ENCODE data around the gene GIGYF2.
"Not testable (repeated sequence)": the region's sequence is repeated elsewhere in the genome, so short reads cannot be mapped to it uniquely, and the experiment has no call there.

Gene GIGYF2, protein sequence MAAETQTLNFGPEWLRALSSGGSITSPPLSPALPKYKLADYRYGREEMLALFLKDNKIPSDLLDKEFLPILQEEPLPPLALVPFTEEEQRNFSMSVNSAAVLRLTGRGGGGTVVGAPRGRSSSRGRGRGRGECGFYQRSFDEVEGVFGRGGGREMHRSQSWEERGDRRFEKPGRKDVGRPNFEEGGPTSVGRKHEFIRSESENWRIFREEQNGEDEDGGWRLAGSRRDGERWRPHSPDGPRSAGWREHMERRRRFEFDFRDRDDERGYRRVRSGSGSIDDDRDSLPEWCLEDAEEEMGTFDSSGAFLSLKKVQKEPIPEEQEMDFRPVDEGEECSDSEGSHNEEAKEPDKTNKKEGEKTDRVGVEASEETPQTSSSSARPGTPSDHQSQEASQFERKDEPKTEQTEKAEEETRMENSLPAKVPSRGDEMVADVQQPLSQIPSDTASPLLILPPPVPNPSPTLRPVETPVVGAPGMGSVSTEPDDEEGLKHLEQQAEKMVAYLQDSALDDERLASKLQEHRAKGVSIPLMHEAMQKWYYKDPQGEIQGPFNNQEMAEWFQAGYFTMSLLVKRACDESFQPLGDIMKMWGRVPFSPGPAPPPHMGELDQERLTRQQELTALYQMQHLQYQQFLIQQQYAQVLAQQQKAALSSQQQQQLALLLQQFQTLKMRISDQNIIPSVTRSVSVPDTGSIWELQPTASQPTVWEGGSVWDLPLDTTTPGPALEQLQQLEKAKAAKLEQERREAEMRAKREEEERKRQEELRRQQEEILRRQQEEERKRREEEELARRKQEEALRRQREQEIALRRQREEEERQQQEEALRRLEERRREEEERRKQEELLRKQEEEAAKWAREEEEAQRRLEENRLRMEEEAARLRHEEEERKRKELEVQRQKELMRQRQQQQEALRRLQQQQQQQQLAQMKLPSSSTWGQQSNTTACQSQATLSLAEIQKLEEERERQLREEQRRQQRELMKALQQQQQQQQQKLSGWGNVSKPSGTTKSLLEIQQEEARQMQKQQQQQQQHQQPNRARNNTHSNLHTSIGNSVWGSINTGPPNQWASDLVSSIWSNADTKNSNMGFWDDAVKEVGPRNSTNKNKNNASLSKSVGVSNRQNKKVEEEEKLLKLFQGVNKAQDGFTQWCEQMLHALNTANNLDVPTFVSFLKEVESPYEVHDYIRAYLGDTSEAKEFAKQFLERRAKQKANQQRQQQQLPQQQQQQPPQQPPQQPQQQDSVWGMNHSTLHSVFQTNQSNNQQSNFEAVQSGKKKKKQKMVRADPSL (N-terminal part only)

DNA sequence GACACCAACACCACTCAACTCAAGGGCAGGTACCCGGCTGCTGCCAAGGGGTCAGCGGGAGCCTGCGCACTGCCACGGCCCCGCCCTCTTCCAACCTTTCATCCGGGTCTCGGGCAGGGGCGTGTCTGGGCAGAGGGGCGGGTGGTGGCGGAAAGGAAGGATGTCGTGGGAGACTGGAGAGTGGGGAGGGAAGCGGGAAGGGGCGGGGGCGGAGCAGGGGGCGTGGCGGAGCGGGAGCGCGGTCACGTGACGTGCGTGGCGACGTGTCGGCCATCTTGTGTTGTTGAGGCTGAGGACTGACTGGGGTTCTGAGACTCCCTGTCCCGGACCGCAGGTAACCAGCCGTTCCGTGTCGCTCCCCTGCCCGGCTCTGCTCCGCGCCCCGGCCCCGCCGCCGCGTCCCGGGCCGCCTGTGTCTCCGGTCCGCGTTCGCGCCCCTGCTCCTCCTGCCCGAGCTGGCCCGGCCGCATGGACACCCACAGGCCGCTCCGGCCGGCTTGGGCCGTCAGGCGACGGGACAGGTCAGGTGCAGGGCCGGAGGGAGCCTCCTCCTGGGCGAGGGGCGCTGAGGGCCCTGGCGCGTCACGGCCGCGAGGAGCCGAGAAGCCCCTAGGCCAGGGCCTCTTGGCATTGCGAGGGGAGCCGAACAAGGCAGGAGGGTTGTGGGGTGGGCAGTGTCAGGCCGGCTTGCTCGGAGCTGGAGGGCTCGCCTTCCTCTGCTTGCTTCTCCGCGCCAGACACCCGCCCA is at the start of gene GIGYF2:
GIGYF2 (plus strand) TSS at position 273 of the 748 bp plus-strand sequence. CDS start 37,867 bp downstream, outside the sequence.
- peak; percentile 92 to 93 for DNase-seq

DNA sequence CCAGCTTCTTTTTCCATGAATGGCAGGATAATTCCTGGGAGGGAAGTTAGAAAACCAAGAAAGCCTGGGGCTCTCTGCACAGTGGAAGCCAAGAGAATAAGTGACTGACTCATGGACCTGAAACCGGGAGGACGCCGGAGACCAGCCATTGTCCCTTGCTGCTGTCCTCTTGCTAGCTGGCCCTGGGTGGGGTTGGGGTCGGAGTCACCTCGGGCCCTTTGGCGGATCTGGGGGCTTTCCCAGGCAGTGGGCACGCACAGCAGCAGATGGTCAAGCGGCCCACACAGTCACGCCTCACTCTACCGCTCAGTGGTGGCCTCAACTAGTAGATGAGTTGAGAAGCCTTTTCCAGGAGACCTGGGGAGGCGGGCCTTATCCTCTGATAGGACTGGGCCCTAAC is 48.1 kb upstream of the GIGYF2 start:
- DNase-seq: no peak

DNA sequence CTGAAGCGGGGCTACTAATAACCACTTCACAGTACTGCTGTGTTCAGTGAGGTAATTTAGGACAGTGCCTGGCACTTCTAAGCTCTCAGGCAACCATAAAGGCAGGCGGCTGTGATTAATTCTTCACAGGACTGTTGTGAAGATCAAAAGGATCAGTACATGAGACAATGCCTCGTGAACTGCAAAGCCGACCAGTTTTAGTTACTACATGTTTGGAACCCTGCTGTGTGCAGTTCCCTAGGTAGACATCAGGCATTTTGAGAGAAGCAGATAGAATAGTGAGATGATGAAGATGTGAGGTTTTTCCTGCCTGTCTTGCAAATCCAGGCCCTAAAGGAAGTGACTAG is 44.7 kb upstream of the GIGYF2 start:
- no peak for DNase-seq

DNA sequence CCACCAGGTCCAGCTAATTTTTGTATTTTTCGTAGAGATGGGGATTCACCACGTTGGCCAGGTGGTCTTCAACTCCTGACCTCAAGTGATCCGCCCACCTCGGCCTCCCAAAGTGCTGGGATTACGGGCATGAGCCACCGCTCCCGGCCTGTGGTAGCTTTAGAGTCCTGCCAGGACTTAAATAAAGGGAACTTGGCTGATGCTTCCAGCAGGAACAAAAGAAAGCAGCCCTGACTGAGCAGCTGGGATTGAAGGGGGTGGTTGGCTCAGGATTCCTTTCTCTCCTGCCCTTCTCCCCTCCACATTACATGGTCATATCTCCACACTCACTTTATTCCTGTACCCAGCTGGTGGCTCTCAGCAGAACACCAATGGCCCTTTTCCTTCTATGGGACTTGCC is 43.7 kb upstream of the GIGYF2 start:
- DNase-seq: no peak

DNA sequence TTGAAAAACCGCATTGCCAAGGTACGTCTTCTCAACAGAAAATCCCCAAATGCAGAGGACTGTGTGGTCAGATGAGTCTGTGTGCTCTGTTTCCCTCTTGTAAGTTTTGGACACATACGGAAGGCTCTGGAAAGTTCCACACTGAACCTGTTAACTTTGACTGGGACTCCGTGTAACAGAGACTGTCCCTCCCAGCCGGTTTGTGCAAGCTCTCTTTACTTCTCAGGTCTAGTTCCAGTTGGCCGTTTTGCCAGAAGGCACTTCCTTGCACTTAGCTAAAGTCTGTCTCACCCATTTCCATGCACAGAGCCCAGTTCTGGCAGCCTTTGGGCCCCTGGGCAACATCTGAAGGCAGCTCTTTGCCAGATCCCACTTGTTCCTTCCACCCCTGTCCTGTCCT is 41.7 kb upstream of the GIGYF2 start:
- DNase-seq: no peak

DNA sequence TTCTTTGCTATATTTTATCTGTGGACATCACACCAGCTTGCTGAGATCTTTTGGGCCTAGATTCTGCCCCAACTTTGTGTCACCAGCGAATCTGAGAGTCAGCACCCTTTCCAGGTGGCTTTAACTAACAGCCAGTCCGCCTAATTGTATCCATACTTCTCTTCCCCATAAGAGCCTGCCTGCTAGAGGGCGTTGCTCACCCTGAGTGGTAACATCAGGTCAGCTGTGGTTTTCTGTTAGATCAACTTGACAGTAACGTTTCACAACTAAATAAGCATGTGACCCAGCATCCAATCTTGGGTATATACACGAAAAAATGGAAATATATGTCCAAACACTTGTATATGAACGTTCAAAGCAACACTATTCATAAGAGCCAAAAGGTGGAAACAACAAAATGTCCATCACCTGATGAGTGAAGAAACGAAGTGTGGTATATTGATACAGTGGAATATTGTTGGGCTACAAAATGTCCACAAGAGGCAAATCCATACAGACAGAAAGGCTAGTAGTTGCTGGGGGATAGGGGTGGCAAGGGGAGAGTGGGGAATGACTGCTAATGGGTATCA is 38.8 kb upstream of the GIGYF2 start:
- DNase-seq: no peak

DNA sequence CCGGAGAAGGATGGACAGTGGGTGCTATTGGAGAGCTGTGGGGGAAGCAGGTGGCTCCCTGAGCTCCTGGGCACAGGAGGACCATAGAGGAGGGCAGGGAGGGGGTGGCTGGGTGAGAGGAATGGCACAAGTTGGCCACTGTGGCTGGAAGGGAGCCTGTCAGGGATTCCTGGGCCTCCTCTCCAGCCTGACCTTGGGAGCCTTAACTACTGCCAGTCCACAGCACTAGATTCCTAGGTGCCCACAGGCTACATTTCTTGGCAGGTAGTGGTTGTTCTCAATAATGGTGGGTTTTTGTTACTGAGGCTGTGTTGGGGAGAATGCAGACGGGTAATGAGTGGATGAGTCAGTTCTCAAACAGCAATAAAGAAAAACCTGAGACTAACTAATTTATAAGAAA is 37.8 kb upstream of the GIGYF2 start:
- DNase-seq: no peak

DNA sequence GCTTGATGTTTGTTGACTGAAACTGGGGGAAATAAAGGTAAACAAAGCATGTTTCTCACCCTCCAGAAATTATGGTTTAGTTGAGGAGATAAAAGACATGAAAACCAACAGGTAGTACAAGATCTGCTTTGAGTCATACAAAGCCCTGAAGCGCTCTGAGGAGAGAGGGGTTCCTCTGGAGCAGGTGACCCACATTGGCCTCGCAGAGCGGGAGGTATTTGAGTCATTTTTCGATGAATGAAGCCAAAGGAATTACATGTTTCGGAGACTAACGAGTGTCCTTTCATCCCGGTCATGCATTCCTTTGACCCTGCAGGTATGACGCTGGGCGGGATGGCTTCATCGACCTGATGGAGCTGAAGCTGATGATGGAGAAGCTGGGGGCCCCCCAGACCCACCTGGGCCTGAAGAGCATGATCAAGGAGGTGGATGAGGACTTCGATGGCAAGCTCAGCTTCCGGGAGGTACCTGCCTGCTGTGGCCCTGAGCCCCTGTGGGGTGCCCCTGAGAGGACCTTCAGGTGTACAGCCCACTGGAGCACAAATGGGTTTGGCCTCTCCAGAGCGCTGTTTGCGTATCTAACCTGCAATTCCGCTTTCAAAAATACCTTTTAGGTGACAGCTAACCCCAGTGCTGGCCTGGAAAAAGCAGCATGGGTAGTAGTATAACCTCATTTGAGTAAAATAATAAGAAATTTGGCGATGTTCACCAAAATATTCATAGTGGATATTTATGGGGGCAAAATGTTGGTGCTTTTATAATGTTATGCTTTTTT is 34.5 kb upstream of the GIGYF2 start:
- DNase-seq: no peak

DNA sequence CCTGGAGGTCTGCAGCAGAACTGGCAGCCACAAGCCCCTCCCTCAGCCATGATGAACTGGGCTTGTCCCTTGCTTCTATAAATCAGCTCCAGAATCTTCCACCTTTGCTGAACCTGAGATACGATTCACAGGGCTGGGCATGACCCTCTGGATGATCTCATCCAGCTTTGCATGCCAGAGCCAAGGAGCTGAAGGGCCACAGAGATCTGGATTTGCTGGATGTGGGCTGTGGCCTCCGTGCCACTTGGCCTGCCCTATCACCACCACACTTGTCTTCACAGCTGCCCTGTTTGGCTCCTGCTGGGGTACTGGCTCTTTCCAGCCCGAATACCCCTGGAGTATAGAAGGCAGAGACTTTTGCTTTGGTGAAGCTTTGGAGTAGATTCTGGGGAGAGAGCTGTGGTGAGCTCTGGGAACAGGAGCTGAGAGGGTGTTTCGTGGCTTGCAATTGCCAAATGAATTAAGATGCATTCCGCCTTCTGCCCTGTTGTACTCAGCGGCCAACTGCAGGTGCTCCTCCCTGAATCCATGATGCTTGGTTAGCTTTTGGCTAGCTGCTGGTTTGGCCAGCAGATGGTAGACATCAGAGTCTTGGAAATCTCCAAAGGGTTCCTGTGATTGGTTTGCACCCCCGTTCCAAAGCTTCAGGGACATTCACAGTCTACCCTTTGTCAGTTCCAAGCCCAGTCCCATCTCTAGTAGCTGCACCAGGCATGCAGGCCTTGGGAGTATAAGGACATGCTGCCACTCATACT is 30.9 kb upstream of the GIGYF2 start:
- no peak for DNase-seq

DNA sequence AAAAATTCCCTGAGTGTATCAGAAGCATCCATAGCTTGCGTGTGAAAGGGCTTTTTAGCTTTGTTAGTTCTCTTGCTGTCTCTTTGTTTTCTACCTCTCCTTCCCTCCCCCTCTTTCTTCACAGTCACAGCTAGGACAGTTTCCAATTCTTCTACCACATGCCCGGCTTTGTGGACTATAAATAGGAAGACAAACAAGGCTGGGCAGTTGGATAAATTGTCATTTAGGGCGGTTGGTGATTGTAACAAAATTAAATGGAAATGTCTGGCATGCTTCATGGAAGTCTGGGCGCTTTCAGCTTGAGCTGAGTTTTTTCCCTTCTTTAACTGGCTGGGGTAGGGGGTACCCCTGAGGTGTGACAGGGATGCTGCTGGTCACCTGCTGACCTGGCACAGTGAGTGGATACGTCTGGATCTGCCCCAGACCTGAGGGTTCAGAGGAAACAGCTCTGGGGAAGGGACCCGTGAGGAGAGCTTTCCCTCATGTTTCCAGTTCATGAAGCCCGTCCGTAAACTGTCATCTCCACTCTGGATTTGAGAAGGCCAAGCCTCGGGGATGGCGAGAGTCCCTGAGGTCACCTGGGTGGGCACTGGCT is 29.0 kb upstream of the GIGYF2 start:
- no peak for DNase-seq

DNA sequence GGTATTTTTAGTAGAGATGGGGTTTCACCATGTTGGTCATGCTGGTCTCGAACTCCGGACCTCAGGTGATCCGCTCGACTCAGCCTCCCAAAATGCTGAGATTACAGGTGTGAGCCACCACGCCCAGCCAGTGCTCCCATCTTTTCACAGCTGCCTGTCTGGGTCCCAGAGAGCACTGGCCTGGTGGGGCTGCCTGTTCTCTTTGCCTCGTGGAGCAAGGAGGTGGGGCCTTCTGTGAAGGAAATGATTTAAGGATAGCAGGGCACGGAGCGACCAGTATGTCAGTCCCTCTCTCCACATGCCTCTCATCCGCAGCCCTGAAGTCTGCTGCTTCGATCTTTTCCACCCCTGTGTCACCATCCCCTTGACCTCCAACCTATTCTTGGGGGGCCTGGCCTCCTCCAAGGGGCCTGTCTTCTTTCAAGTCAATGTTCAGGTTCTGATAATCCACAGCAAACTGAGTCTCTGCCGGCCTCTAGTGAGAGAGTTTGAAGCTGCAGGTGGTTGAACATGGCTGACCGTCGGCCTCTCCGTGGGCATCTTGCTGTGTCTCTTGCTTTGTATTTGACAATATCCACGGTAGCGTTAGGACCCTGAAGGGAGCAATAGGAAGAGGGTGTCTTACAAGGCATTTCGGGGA is 28.2 kb upstream of the GIGYF2 start:
- no peak for DNase-seq

DNA sequence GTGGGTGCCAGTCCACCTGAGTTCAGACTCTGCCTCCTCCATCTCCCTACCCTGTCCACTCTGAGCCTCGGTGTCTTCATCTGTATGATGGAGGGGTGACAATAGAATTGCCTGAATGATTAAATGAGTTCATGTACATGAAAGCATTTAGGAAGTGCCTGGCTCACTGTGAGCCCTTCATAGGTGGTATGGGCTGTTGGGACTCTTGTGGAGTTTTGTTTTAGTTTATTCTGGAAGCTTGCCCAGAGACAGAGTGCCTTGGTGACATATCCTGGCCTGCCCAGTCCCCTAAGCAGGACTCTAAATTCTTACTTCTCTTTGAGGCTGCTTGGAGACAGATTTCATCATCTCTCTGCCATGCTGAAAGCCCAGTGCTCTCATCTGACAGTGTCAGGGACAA is 24.5 kb upstream of the GIGYF2 start:
- DNase-seq: no peak

DNA sequence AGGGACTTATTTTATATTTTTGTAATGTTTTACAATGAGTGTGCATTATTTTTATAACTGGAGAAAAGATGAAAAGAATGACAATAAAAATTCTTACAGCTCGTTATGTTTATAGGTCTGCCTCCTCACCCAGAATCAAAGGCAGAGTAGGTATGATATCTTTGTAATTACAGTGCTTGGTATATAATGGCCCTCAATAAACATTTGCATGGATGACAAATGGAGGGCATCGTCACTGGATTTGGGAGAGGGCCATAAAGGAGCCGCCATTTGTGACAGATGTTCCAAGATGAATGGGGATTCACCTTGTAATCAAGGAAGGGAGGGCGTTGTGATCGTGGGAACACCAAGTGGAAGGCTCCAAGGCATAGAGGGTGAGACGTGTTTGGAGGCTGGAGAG is 22.6 kb upstream of the GIGYF2 start:
- no peak for DNase-seq

DNA sequence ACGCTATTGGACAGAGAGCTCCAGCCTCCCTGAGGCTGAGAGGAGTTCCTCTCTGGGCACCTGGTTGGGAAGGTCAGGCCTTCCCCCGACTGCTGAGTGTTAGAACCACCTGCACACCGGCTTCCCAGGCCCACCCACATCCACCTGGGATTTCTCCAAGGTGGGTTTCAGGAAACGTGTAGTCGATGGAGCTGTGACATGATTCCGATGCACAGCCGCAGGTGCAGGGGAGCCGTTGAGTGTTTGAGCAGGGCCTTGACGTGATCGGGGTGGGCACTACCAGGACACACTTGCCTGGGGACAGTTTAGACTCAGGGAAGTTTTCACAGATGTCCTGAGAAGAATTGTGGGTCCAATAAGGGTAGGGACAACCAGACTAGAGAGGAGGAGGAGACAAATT is 21.8 kb upstream of the GIGYF2 start:
- no peak for DNase-seq

DNA sequence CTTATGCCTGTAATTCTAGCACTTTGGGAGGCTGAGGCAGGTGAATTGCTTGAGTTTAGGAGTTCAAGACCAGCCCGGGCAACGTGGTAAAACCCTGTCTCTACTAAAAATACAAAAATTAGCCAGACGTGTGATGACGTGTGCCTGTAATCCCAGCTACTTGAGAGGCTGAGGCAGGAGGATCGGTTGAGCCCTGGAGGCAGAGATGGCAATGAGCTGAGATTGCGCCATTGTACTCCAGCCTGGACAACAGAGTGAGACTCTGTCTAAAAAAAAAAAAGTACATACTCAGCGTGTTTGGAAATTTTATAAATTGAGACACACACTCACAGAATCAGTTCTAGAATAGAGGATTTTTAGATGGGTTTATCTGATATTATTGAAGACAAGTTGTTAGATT is 17.1 kb upstream of the GIGYF2 start:
- DNase-seq: no peak

DNA sequence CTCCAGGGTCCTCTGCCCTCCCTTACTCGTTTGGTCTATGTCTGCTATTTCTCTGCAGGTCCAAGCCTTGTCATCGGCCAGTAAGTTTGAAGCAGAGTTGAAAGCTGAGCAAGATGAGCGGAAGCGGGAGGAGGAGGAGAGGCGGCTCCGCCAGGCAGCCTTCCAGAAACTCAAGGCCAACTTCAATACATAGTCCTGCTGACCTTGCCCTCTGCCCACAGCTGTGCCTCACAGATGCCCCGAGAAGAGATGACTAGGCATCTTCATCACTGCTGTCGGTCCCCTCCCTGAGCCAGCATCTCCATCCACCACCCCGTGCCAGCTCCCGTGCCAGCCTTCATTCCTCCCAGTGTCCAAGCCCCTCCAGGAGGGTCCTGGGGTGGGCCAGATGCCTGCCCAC is 15.6 kb upstream of the GIGYF2 start:
- DNase-seq: no peak

DNA sequence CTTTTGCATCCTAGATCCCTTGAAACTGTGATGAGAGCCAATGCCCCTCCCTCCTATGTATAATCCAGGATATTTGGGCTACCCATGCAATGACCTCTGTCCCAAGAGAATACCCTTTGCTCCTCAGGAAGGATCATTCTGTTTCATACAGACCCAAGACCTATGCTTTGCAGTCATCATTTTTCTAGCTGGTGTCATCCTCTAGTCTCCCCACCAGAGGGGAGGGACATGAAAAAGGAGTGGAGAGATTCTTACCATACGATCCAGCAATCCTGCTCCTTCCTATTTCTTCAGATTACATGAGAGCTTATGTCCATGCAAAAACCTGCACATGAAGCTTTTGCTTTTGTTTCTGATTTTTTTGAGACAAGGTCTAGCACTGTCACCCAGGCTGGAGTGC is 13.8 kb upstream of the GIGYF2 start:
- no peak for DNase-seq

DNA sequence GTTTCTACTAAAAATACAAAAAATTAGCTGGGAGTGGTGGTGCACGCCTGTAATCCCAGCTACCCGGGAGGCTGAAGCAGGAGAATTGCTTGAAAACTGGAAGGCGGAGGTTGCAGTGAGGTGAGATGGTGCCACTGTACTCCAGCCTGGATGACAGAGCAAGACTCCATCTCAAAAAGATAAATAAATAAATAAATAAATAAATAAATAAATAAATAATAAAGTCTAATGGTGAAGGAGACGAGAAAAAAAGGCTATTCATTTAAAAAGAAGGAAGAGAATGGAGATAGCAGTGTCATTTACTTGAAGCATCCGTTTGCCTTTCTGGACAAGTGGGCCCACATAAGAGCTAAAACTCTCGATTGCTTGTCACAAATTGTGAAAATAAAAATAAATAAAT is 11.7 kb upstream of the GIGYF2 start:
- not testable (repeated sequence) for DNase-seq

DNA sequence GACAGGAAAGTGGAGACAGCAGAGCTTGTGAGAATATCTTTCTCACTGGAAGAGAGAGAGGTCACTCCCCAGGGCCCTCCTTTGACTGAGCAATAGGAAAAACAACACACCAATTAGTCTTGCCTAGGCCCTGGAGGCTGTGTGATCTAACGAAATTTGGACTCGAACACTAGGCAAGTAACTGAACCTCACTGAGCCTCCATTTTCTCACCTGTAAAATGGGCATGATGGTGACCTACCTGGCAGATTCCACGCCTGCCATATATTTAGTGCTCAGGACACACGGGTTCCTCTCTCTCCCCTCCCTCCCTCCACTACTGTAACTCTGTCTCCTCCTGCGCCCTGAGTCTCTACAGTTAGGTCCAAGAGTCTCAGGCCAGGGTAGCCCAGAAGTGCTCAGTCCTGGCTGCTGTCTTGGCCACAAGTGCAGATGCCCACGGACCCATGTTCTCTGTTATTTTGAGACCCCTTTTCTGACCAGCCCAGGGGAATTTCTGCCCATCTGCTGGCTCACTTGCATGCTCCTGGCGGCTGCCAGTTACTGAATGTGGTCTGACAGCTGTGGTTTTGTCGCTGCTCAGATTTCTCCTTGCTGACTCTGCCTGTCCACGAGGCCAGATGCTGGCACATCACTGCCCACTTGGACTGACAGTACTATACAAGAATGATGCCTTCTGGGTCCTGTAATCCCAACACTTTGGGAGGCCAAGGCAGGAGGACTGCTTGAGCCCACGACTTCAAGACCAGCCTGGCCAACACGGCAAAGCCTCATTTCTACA is 9.6 kb upstream of the GIGYF2 start:
- no peak for DNase-seq
